ENCODE data around the gene SNRPF.

SNRPF gene

GRCh38 chr12:95848575-95849388, 10.0 kb upstream of the SNRPF start:
- Histone ChIP-seq H4K20me1 (ENCODE audit: insufficient read depth, low read length) (no peaks in the 10 kb centered on the region), H3K9me3 (replicated peaks; ENCODE audit: insufficient read depth, low read length) (no peaks in the 10 kb centered on the region), H3K27ac (ENCODE audit: low read length) (no peak overlapping the region), H3K9ac (ENCODE audit: low read length) (no peak overlapping the region), H3K4me1 (ENCODE audit: low read length) (no peaks in the 10 kb centered on the region), H3K36me3 (replicated peaks; ENCODE audit: insufficient read depth, low read length) (no peaks in the 10 kb centered on the region), H3K4me3 (ENCODE audit: low read length) (no peak overlapping the region), H3K79me2 (ENCODE audit: low read length) (no peaks in the 10 kb centered on the region), H3K9me2 (replicated peaks; ENCODE audit: insufficient read depth, low read length) (no peaks in the 10 kb centered on the region), H3K4me2 (ENCODE audit: low read depth, low read length) (no peak overlapping the region), H3F3A (ENCODE audit: insufficient read depth, low read length) (no peaks in the 10 kb centered on the region), H3K27me3 (replicated peaks; ENCODE audit: insufficient read depth, low read length) (no peaks in the 10 kb centered on the region), H2AFZ (ENCODE audit: low read length) (no peak overlapping the region)
- peak; percentile 36 for DNase-seq
- no peak for TF ChIP-seq EZH2phosphoT487 (IDR thresholded peaks at IDR 0.05; ENCODE audit: low read length)
- TF ChIP-seq, protein P1, sequence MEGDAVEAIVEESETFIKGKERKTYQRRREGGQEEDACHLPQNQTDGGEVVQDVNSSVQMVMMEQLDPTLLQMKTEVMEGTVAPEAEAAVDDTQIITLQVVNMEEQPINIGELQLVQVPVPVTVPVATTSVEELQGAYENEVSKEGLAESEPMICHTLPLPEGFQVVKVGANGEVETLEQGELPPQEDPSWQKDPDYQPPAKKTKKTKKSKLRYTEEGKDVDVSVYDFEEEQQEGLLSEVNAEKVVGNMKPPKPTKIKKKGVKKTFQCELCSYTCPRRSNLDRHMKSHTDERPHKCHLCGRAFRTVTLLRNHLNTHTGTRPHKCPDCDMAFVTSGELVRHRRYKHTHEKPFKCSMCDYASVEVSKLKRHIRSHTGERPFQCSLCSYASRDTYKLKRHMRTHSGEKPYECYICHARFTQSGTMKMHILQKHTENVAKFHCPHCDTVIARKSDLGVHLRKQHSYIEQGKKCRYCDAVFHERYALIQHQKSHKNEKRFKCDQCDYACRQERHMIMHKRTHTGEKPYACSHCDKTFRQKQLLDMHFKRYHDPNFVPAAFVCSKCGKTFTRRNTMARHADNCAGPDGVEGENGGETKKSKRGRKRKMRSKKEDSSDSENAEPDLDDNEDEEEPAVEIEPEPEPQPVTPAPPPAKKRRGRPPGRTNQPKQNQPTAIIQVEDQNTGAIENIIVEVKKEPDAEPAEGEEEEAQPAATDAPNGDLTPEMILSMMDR (IDR thresholded peaks at IDR 0.05; ENCODE audit: low read length) = peak; percentile 28; the same call in 1 of the 2 replicates

DNA sequence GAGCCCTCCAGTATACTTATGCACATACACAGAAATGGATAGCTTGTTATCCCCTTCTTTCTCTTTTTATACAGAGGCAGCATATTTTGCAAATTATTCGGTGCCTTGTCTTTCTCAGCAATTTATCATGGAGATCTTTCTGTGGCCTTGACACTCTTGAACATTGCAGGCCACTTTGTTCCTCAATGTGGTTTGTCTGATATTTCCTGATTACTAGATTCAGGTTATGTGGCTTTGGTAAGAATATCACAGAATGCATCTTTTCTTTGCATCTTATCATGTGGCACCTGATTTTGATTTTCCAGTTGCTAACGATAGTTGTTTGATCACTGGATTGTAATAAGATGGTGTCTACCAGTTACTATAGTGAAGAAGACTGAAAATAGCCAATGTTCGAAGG, 7.1 kb upstream of the SNRPF start:
- Histone ChIP-seq H3K79me2 (ENCODE audit: low read length) (no peaks in the 10 kb centered on the region), H3F3A (ENCODE audit: insufficient read depth, low read length) (no peaks in the 10 kb centered on the region), H3K27ac (ENCODE audit: low read length) (no peak overlapping the region), H3K36me3 (replicated peaks; ENCODE audit: insufficient read depth, low read length) (no peaks in the 10 kb centered on the region), H3K9ac (ENCODE audit: low read length) (no peak overlapping the region), H3K4me2 (ENCODE audit: low read depth, low read length) (no peak overlapping the region), H3K9me3 (replicated peaks; ENCODE audit: insufficient read depth, low read length) (no peaks in the 10 kb centered on the region), H3K27me3 (replicated peaks; ENCODE audit: insufficient read depth, low read length) (no peaks in the 10 kb centered on the region), H3K4me3 (ENCODE audit: low read length) (no peak overlapping the region), H3K4me1 (ENCODE audit: low read length) (no peaks in the 10 kb centered on the region), H4K20me1 (ENCODE audit: insufficient read depth, low read length) (no peaks in the 10 kb centered on the region), H2AFZ (ENCODE audit: low read length) (no peak overlapping the region), H3K9me2 (replicated peaks; ENCODE audit: insufficient read depth, low read length) (no peaks in the 10 kb centered on the region)
- no peak for TF ChIP-seq EZH2phosphoT487 (IDR thresholded peaks at IDR 0.05; ENCODE audit: low read length)
- TF ChIP-seq, protein P1 (IDR thresholded peaks at IDR 0.05; ENCODE audit: low read length) = no peak
- no peak for TF ChIP-seq EZH2 (optimal IDR thresholded peaks at IDR 0.05; ENCODE audit: low read depth, low read length)
- no peak for DNase-seq

GRCh38 chr12:95852133-95852532, 6.6 kb upstream of the SNRPF start:
- Histone ChIP-seq H3K36me3 (replicated peaks; ENCODE audit: insufficient read depth, low read length) (no peaks in the 10 kb centered on the region), H4K20me1 (ENCODE audit: insufficient read depth, low read length) (no peaks in the 10 kb centered on the region), H3K9ac (ENCODE audit: low read length) (no peak overlapping the region), H3K9me3 (replicated peaks; ENCODE audit: insufficient read depth, low read length) (no peaks in the 10 kb centered on the region), H3K27me3 (replicated peaks; ENCODE audit: insufficient read depth, low read length) (no peaks in the 10 kb centered on the region), H3K79me2 (ENCODE audit: low read length) (no peaks in the 10 kb centered on the region), H3K9me2 (replicated peaks; ENCODE audit: insufficient read depth, low read length) (no peaks in the 10 kb centered on the region), H2AFZ (ENCODE audit: low read length) (no peak overlapping the region), H3K4me2 (ENCODE audit: low read depth, low read length) (no peak overlapping the region), H3K4me3 (ENCODE audit: low read length) (no peak overlapping the region), H3K27ac (ENCODE audit: low read length) (no peak overlapping the region), H3K4me1 (ENCODE audit: low read length) (no peaks in the 10 kb centered on the region), H3F3A (ENCODE audit: insufficient read depth, low read length) (no peaks in the 10 kb centered on the region)
- TF ChIP-seq, protein P1 (IDR thresholded peaks at IDR 0.05; ENCODE audit: low read length) = no peak
- TF ChIP-seq EZH2phosphoT487 (IDR thresholded peaks at IDR 0.05; ENCODE audit: low read length) = no peak
- TF ChIP-seq EZH2 (optimal IDR thresholded peaks at IDR 0.05; ENCODE audit: low read depth, low read length) = no peak
- no peak for DNase-seq
